ENCODE data around the gene FBXW5. TPM values are rescaled to one million over a fixed set of nuclear protein-coding genes. Genes with fewer than 3 reads are reported as not detected.
A peak's percentile ranks its signal among the peaks of the same experiment; 100 is the strongest.

Gene FBXW5
- total RNA-seq, 2 donors from 2014 or later, result 66.9 to 107 TPM

DNA sequence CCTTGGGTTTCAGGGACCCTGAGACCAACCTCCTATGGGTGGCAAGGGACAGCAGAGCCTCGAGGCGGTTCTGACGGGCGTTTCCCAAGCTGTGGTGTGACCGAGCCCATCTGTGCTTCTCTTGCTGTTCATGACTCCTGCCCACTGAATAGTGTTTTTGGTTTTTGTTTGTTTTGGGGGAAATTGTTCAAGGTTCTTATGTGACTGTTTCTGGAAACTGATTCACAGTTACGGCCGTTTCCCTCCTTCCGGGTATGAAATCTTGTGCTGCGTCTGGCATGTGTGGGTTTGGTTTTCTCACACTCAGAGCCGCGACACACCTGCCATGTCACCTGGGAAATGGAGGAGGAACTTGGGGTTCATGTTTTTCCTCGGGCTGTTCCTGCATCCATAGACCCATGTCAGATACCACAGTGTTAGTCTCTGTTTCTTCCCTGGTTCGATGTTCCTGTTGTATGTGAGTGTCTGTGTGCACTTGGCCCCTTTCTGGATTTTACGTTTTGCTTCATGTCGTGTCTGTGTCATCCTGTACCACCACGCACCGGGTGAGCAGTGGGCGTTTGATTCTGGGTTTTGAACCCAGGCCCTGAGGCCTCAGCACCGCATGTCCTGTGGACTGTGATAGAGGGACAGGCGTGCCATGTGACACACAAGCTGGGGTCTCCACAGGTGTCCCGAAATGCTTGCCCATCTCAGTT lies 28.8 kb downstream of the FBXW5 start:
- Mint-ChIP-seq H3K36me3 (peaks cover 19 to 21% of the 10 kb centered on the region in 2 donors), H3K27ac (peak overlapping the region; percentile 45 to 73), H3K9me3 (no peaks in the 10 kb centered on the region)
- ATAC-seq, result no peak
- DNase-seq (ENCODE audit: low spot score in 2 of 2), result no peak

- Mint-ChIP-seq H3K27ac (no peak overlapping the region), H3K36me3 (peaks cover 15 to 19% of the 10 kb centered on the region in 2 donors), H3K9me3 (no peaks in the 10 kb centered on the region)
- ATAC-seq, result no peak
- DNase-seq (ENCODE audit: low spot score in 2 of 2), result no peak
Observed at GRCh38 chr9:136913701-136914438, 30.7 kb downstream of the FBXW5 start.

GRCh38 chr9:136910901-136911245 lies 33.7 kb downstream of the FBXW5 start:
- peak overlapping the region in 1 of 2 donors; percentile 0 for H3K27ac Mint-ChIP-seq
- ATAC-seq, result peak; percentile 23 to 32
- peaks cover 7 to 12% of the 10 kb centered on the region in 2 donors for H3K36me3 Mint-ChIP-seq
- no peaks in the 10 kb centered on the region for H3K9me3 Mint-ChIP-seq
- no peak for DNase-seq (ENCODE audit: low spot score in 2 of 2)

DNA sequence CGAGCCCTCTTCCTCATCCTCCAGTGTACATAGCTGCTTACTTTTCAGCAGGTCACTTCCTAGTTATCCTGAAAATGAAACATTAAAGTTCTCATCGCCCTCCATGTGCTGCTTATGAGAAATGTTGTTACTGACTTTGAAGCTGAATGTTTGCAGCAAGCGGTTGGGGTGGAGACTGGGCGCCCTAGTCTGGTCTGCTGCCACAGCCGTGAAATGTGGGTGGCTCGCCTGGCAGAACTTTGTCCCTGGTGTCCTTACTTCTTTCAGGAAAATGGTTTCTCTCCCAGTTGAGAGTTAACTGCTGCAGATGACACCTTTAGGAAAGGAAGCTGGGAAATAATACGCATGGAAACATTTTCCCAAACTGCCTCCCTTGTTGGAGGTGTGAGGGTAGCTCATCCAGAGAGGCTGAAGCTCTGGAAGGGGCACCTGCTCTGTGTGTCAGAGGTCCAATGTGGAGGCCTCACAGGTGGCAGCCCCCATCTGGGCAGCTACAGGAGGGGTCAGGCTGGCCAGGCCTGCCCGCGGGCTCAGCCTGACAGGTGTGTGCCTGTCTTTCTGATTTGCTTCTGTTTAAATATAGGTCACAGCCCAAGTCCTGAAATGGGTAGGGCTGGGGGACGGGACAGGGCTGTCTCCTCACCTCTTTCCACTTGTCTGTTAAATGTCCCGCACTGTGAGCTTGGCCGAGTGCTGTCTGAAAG lies 34.2 kb downstream of the FBXW5 start:
- Mint-ChIP-seq H3K9me3 (no peaks in the 10 kb centered on the region), H3K27ac (peak overlapping the region in 1 of 2 donors; percentile 0), H3K36me3 (peaks cover 4 to 11% of the 10 kb centered on the region in 2 donors)
- DNase-seq (ENCODE audit: low spot score in 2 of 2), result no peak
- ATAC-seq, result peak in 1 of 2 donors; percentile 13

DNA sequence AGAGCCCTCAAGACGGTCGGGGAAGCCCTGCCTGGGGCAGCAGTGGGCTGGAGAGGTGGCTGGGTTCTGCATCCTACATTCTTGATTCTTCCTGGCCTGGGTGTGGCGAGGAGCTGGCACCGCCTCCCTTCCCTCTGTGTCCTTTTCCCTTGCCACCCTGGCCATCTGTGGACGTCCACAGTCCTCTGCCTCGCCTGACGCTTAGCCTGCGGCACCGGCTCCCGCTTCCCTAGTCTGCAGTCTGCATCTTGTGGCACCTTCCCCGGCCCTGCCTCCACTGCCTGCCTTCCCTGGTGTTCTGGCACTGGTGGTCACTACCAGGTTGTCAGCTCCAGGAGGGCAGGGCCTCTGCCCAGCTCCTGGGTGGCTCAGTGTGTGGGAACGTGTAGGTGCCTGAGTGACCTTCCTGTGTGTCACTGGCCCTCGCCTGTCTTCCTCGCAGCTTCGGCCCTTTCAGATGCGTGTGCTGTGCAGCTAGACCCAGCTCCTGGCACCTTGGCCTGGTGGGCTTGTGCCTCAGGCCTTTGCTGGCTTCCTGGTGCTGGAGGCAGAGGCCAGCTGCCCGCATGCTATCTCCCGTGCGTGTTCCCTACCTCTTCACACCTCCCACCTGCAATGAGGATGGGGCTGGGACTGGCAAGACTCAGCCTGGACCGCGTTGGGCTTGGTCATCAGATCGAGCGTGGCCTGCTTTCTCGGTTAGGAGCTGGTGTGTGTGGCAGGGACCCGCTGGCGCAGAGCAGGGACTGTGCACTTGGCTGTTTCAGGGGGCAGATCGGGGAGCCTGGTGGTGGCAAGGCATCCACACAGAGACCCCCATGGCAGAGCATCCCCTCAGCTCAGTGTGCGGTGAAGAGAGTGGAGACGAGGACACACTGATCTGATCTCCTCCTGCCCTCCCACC lies 37.3 kb downstream of the FBXW5 start:
- peaks cover 7 to 20% of the 10 kb centered on the region in 2 donors for H3K36me3 Mint-ChIP-seq
- DNase-seq (ENCODE audit: low spot score in 2 of 2) (no peak), ATAC-seq (no peak)
- no peaks in the 10 kb centered on the region for H3K9me3 Mint-ChIP-seq
- peak overlapping the region; percentile 82 for H3K27ac Mint-ChIP-seq

DNA sequence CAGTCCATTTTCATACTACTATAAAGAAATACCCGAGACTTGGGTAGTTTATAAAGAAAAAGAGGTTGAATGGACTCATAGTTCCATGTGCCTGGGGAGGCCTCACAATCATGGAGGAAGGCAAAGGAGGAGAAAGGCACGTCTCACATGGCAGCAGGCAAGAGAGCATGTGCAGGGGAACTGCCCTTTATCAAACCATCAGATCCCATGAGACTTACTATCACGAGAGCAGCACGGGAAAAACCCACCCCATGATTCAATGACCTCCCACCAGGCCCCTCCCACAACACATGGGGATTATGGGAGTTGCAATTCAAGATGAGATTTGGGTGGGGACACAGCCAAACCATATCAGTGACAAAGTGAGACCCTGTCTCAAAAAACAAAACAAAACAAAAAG lies 38.3 kb downstream of the FBXW5 start:
- DNase-seq (ENCODE audit: low spot score in 2 of 2) (no peak), ATAC-seq (no peak)
- H3K36me3 Mint-ChIP-seq, result peaks cover 7 to 20% of the 10 kb centered on the region in 2 donors
- H3K9me3 Mint-ChIP-seq, result no peaks in the 10 kb centered on the region
- peak overlapping the region; percentile 55 to 82 for H3K27ac Mint-ChIP-seq

- peak overlapping the region; percentile 96 to 98 for H3K27ac Mint-ChIP-seq
- ATAC-seq (no peak), DNase-seq (ENCODE audit: low spot score in 2 of 2) (no peak)
- H3K36me3 Mint-ChIP-seq, result peaks cover 7 to 33% of the 10 kb centered on the region in 2 donors
- H3K9me3 Mint-ChIP-seq, result no peaks in the 10 kb centered on the region
Observed at GRCh38 chr9:136903041-136903554, 41.4 kb downstream of the FBXW5 start.

DNA sequence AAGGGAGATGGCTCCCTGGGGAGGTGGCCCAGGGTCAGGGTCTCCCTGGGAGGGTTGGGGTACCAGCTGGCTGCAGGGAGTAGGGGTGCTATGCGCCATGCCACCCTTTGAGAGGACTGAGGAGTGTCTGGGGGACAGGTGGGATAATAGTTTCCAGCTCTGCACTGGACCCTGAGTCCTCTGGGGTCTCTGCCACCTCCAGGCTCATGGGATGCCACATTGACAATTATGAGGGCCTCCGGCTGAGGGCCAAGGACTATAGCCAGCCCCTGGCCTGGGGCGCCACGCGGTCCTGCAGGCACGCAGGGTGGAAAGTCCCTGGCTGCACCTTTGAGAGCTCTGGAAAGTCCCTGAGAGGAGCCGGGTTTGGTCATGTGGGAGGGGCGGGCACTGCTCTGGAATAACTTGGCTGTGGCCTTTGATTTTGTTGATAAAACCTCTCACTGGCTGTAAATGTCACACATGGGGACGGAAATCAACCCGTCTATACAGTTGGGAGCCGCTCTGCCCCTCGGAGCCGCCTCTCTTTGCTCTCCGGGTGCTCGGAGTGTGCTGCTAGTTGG lies 42.2 kb downstream of the FBXW5 start:
- peak; percentile 71 to 90 for DNase-seq (ENCODE audit: low spot score in 2 of 2)
- Mint-ChIP-seq H3K36me3 (peaks cover 5 to 33% of the 10 kb centered on the region in 2 donors), H3K9me3 (no peaks in the 10 kb centered on the region), H3K27ac (peak overlapping the region; percentile 96 to 98)
- ATAC-seq, result peak; percentile 89 to 90

DNA sequence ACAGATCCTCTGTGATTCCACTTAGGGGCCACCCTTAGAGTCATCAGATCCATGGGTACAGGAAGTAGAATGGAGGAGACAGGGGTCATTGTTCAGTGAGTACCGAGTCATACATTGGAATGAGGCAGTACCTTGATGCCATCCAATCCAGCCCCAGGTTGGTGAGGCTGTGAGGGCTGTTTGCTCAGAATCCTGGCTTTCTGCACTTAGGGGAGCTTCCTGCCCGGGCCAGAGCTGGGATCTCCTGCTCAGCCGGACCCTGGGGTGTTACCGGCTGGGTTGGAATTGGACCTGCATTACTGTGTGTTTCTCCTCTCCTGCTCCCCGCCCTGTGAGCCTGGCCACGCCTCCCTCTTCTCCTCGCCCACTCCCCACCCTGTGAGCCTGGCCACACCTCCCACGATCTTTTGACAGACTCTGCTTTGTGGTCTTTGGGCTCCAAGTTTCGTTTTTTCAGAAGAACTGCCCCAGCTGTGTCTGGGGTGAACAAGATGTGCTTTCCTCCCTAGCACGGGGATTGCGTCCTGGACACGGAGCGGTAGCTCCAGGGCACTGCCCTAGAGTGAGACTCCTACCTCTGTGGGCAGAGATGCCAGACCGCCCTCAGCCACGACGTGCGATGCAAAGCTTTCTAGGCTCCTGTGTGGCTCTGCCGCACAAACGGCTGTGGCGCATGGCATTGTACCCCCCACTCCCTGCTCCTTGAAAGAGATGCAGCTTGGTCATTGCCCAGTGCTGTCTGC lies 42.9 kb downstream of the FBXW5 start:
- DNase-seq (ENCODE audit: low spot score in 2 of 2), result peak; percentile 73 to 81
- no peaks in the 10 kb centered on the region for H3K9me3 Mint-ChIP-seq
- peak; percentile 70 to 84 for ATAC-seq
- H3K27ac Mint-ChIP-seq, result peak overlapping the region; percentile 96 to 98
- H3K36me3 Mint-ChIP-seq, result peaks cover 0 to 33% of the 10 kb centered on the region in 2 donors

DNA sequence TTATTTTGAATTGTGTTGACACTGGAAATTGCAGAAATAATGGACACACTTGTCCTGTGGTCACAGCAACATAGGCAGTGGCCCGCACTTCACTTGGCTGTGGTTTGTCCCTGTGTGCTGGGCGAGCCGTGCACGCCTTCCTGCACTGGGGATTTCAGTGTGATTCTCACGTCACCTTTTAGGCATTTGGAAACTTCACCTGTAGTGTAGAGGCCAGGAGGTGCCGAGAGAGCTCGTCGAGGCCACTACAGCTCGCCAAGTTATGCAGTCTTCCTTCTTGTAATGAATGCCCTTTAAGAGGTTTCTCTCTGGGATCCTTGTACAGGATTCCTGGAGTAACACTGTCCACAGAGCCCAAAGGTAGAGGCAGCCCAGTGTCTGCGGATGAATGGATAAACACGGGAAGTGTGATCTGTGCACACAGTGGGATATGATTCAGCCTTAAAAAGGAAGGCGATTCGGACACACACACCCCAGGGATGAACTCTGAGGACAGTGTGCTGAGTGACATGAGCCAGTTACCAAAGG lies 43.5 kb downstream of the FBXW5 start:
- H3K36me3 Mint-ChIP-seq, result peaks cover 0 to 33% of the 10 kb centered on the region in 2 donors
- no peak for ATAC-seq
- no peaks in the 10 kb centered on the region for H3K9me3 Mint-ChIP-seq
- H3K27ac Mint-ChIP-seq, result peak overlapping the region; percentile 96 to 98
- no peak for DNase-seq (ENCODE audit: low spot score in 2 of 2)

GRCh38 chr9:136900556-136900955 lies 44.0 kb downstream of the FBXW5 start:
- Mint-ChIP-seq H3K9me3 (no peaks in the 10 kb centered on the region), H3K27ac (peak overlapping the region; percentile 62 to 98), H3K36me3 (peaks cover 0 to 33% of the 10 kb centered on the region in 2 donors)
- ATAC-seq, result no peak
- DNase-seq (ENCODE audit: low spot score in 2 of 2), result no peak

- Mint-ChIP-seq H3K27ac (peak overlapping the region in 1 of 2 donors; percentile 22), H3K36me3 (peaks cover 0 to 34% of the 10 kb centered on the region in 2 donors), H3K9me3 (no peaks in the 10 kb centered on the region)
- DNase-seq (ENCODE audit: low spot score in 2 of 2), result no peak
- no peak for ATAC-seq
Observed at GRCh38 chr9:136899196-136899595, 45.3 kb downstream of the FBXW5 start.

DNA sequence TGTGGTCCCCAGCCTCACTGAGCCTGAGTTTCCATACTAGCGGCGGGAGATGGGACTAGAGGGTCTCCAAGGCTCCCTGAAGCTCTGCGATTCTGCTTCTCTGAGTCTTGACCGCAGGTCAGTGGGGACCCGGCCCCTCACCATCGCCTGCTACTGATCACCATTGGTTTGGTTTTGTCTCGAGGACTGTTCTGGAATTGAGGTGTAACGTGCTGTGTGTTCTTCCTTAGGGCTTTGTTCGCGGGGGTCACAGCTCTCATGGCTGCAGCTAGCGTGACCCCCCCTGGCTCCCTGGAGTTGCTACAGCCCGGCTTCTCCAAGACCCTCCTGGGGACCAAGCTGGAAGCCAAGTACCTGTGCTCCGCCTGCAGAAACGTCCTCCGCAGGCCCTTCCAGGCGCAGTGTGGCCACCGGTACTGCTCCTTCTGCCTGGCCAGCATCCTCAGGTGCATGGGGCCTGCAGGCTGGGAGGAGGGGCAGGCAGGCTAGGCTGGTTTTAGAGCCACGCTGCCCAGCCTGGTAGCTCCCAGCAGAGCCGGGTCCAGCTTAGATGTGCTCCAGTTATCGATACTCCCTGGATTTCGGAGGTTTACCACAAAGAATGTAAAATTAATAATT lies 45.9 kb downstream of the FBXW5 start:
- Mint-ChIP-seq H3K9me3 (no peaks in the 10 kb centered on the region), H3K27ac (no peak overlapping the region), H3K36me3 (peaks cover 0 to 34% of the 10 kb centered on the region in 2 donors)
- no peak for DNase-seq (ENCODE audit: low spot score in 2 of 2)
- no peak for ATAC-seq

GRCh38 chr9:136896027-136896426 lies 48.5 kb downstream of the FBXW5 start:
- Mint-ChIP-seq H3K27ac (no peak overlapping the region), H3K9me3 (no peaks in the 10 kb centered on the region), H3K36me3 (peaks cover 0 to 21% of the 10 kb centered on the region in 2 donors)
- DNase-seq (ENCODE audit: low spot score in 2 of 2), result no peak
- no peak for ATAC-seq

- ATAC-seq, result no peak
Observed at GRCh38 chr9:136890661-136891060, 53.9 kb downstream of the FBXW5 start.

More at GRCh38 chr9:136890661-136891060, 53.9 kb downstream of the FBXW5 start:
- H3K9me3 Mint-ChIP-seq, result no peaks in the 10 kb centered on the region
- H3K36me3 Mint-ChIP-seq, result peaks cover 13 to 17% of the 10 kb centered on the region in 2 donors
- no peak overlapping the region for H3K27ac Mint-ChIP-seq
- DNase-seq (ENCODE audit: low spot score in 2 of 2), result no peak

Data from activated naive CD4-positive, alpha-beta T cell treated with anti-CD3 and anti-CD28 coated beads, Interleukin-2, amount 50 U/mL, for 72 hours (primary cell).